NCI-H446 (cell line): ENCODE results near the gene LIN7B.

Experiments used
- DNase-seq, 2 experiments: peaks; one replicate each; lab custom pipeline; 2025; lab: John Stamatoyannopoulos, UW

LIN7B gene

GRCh38 chr19:49113762-49114629 is at the start of gene LIN7B:
LIN7B (plus strand) TSS chr19:49114370; CDS start chr19:49114405, 35 bp downstream.
- DNase-seq: peak in 1 of 2 experiments; percentile 84

- DNase-seq: no peak
Measured at GRCh38 chr19:49064768-49065611, 49.2 kb upstream of the LIN7B start, which contains the start of gene NTF4. NTF4 (minus strand) TSS chr19:49064818; CDS start chr19:49061997, 2,821 bp downstream.

- DNase-seq: no peak
Measured at GRCh38 chr19:49065905-49066512, 48.2 kb upstream of the LIN7B start.

GRCh38 chr19:49067554-49067953 is 46.6 kb upstream of the LIN7B start:
- no peak for DNase-seq

GRCh38 chr19:49069026-49069425 is 45.1 kb upstream of the LIN7B start:
- no peak for DNase-seq

- DNase-seq: no peak
Measured at GRCh38 chr19:49070416-49070815, 43.8 kb upstream of the LIN7B start.

GRCh38 chr19:49071860-49072547 is 42.2 kb upstream of the LIN7B start:
- no peak for DNase-seq

- DNase-seq: peak in 1 of 2 experiments; percentile 17
Measured at GRCh38 chr19:49073514-49074378, 40.4 kb upstream of the LIN7B start.

GRCh38 chr19:49074869-49075268 is 39.3 kb upstream of the LIN7B start:
- peak in 1 of 2 experiments; percentile 65 for DNase-seq

GRCh38 chr19:49080392-49080791 is 33.8 kb upstream of the LIN7B start:
- no peak for DNase-seq

- DNase-seq: no peak
Measured at GRCh38 chr19:49081273-49081672, 32.9 kb upstream of the LIN7B start.

- no peak for DNase-seq
Measured at GRCh38 chr19:49084206-49085019, 29.8 kb upstream of the LIN7B start.

- peak; percentile 99 to 100 for DNase-seq
Measured at GRCh38 chr19:49085020-49085867, 28.9 kb upstream of the LIN7B start, which contains the start of gene SNRNP70. SNRNP70 (plus strand) TSS chr19:49085451; CDS start chr19:49086415, 964 bp downstream.

- no peak for DNase-seq
Measured at GRCh38 chr19:49085868-49086232, 28.3 kb upstream of the LIN7B start.

- no peak for DNase-seq
Measured at GRCh38 chr19:49086296-49086695, 27.9 kb upstream of the LIN7B start.

- no peak for DNase-seq
Measured at GRCh38 chr19:49091391-49092038, 22.7 kb upstream of the LIN7B start.

GRCh38 chr19:49092686-49093085 is 21.5 kb upstream of the LIN7B start:
- DNase-seq: no peak
